Measurements from ENCODE around the gene GRIPAP1. TPM values are rescaled to one million over a fixed set of nuclear protein-coding genes. Genes with fewer than 3 reads are reported as not detected.

Gene GRIPAP1
- total RNA-seq, 2 donors from 2014 or later, result 22.8 to 42.5 TPM

- intact Hi-C loops (cut with DNase I), result no loop called here
- Histone ChIP-seq H3K4me1 (peaks cover under 1% of the 10 kb centered on the region), H3K9me3 (no peaks in the 10 kb centered on the region), H3K27me3 (no peaks in the 10 kb centered on the region), H3K27ac (no peak overlapping the region), H3K4me3 (no peak overlapping the region), H3K36me3 (replicated peaks in 1 of 2; ENCODE audit: insufficient read depth in 1 of 2, low read depth in 2 of 2) (peaks cover 0 to 1% of the 10 kb centered on the region in 2 donors)
- ATAC-seq (no peak), DNase-seq (no peak)
- no peak for TF ChIP-seq POLR2A (IDR thresholded peaks at IDR 0.05)
- TF ChIP-seq, protein P1, sequence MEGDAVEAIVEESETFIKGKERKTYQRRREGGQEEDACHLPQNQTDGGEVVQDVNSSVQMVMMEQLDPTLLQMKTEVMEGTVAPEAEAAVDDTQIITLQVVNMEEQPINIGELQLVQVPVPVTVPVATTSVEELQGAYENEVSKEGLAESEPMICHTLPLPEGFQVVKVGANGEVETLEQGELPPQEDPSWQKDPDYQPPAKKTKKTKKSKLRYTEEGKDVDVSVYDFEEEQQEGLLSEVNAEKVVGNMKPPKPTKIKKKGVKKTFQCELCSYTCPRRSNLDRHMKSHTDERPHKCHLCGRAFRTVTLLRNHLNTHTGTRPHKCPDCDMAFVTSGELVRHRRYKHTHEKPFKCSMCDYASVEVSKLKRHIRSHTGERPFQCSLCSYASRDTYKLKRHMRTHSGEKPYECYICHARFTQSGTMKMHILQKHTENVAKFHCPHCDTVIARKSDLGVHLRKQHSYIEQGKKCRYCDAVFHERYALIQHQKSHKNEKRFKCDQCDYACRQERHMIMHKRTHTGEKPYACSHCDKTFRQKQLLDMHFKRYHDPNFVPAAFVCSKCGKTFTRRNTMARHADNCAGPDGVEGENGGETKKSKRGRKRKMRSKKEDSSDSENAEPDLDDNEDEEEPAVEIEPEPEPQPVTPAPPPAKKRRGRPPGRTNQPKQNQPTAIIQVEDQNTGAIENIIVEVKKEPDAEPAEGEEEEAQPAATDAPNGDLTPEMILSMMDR (IDR thresholded peaks at IDR 0.05), result no peak
- 67 to 100% methylated on average over 1 of the region's 1 CpG for WGBS, 2 donors
Measured at GRCh38 chrX:48935301-48935670, 66.8 kb downstream of the GRIPAP1 start.

- intact Hi-C loops (cut with DNase I), result no loop called here
- Histone ChIP-seq H3K9me3 (no peaks in the 10 kb centered on the region), H3K27ac (no peak overlapping the region), H3K4me3 (no peak overlapping the region), H3K27me3 (no peaks in the 10 kb centered on the region), H3K36me3 (replicated peaks in 1 of 2; ENCODE audit: insufficient read depth in 1 of 2, low read depth in 2 of 2) (peaks cover 0 to 4% of the 10 kb centered on the region in 2 donors), H3K4me1 (no peaks in the 10 kb centered on the region)
- 78 to 85% methylated on average over 4 to 5 of the region's 7 CpGs for WGBS, 2 donors
- DNase-seq (no peak), ATAC-seq (no peak)
- no peak for TF ChIP-seq POLR2A (IDR thresholded peaks at IDR 0.05)
- TF ChIP-seq, protein P1 (IDR thresholded peaks at IDR 0.05), result no peak
Measured at GRCh38 chrX:48934581-48935300, 67.3 kb downstream of the GRIPAP1 start.

DNA sequence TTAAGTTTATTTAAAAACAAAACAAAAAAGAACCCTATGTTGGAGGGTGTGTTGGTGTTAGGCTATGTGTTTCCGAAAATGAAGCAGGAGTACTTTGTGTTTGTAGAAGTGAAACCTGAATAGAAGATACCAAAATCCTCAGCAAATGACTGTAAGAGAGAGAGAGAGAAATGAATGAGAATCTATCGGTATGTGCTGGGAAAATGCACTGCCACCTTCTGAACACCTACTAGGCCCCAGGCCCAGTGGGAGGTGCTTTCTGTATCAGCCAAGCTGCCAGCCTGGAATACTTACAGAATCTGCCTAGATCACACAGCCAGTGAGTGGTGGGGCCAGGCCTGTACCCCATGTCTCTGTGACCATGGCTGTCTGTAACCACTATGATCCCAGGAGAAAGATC lies 68.3 kb downstream of the GRIPAP1 start:
- no peak overlapping the region for H3K27ac ChIP-seq
- ATAC-seq, result no peak
- intact Hi-C loops (cut with DNase I), result no loop called here

DNA sequence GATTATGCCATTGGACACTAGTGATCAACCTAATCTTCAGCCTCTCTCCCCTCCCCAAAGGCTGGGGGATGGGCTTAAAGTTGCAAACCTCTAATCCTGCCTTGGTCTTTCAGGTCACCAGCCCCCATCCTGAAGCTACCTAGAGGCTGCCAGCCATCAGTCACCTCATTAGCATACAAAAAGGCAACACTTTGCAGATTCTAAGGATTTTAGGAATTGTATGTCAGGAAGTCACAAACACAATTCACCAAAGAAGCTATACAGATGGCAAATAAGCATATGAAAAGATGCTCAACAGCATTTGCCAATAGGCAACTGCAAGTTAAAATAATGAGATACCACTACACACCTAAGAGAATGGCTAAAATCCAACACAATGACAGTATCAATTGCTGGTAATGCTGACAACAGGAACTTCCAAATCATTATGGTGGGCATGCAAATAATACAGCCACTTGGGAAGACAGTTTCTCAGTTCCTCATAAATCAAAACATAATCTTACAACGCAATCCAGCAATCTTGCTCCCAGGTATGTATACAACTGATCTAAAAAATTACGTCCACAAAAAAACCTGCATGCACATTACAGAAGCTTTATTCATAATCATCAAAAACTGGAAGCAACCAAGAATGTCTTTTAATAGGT lies 74.2 kb downstream of the GRIPAP1 start:
- peaks cover 0 to 8% of the 10 kb centered on the region in 2 donors for H3K36me3 ChIP-seq (replicated peaks in 1 of 2; ENCODE audit: insufficient read depth in 1 of 2, low read depth in 2 of 2)
- 71 to 72% methylated on average over 2 of the region's 2 CpGs for WGBS, 2 donors

More for the DNA sequence above, 68.3 kb downstream of the GRIPAP1 start:
- TF ChIP-seq, protein P1 (IDR thresholded peaks at IDR 0.05), result no peak
- no peak for TF ChIP-seq POLR2A (IDR thresholded peaks at IDR 0.05)
- Histone ChIP-seq H3K4me1 (no peaks in the 10 kb centered on the region), H3K36me3 (replicated peaks in 1 of 2; ENCODE audit: insufficient read depth in 1 of 2, low read depth in 2 of 2) (peaks cover 0 to 4% of the 10 kb centered on the region in 2 donors), H3K9me3 (no peaks in the 10 kb centered on the region), H3K4me3 (no peak overlapping the region), H3K27me3 (no peaks in the 10 kb centered on the region)
- DNase-seq, result no peak
- 82 to 83% methylated on average over 2 of the region's 2 CpGs for WGBS, 2 donors

More for the DNA sequence above, 74.2 kb downstream of the GRIPAP1 start:
- intact Hi-C loops (cut with DNase I), result no loop called here
- Histone ChIP-seq H3K27me3 (no peaks in the 10 kb centered on the region), H3K27ac (no peak overlapping the region), H3K4me3 (no peak overlapping the region), H3K9me3 (no peaks in the 10 kb centered on the region), H3K4me1 (no peaks in the 10 kb centered on the region)
- DNase-seq (no peak), ATAC-seq (no peak)
- TF ChIP-seq, protein P1 (IDR thresholded peaks at IDR 0.05), result no peak
- no peak for TF ChIP-seq POLR2A (IDR thresholded peaks at IDR 0.05)

Data from body of pancreas (tissue), 4 donors.